PC-3 (cell line): ENCODE measurements around the gene SDK1.

ENCODE experiments used
- EZH2 ChIP-seq: fragments of 300-600 bp; sonication (generic); IDR thresholded peaks from one replicate; pipeline ENCODE4 v1.6.1; 2017; ENCODE audit warnings: antibody characterized with exemption, mild to moderate bottlenecking, low read length; ENCODE audit not compliant: unreplicated experiment
- TF ChIP-seq, protein P1 (sequence below): fragments of 300-600 bp; sonication (generic); conservative IDR thresholded peaks from 2 replicates; pipeline ENCODE4 v1.5.1; 2017; ENCODE audit warnings: antibody characterized with exemption, low read depth, mild to moderate bottlenecking, low read length

- no peak for TF ChIP-seq EZH2
- TF ChIP-seq, protein P1, sequence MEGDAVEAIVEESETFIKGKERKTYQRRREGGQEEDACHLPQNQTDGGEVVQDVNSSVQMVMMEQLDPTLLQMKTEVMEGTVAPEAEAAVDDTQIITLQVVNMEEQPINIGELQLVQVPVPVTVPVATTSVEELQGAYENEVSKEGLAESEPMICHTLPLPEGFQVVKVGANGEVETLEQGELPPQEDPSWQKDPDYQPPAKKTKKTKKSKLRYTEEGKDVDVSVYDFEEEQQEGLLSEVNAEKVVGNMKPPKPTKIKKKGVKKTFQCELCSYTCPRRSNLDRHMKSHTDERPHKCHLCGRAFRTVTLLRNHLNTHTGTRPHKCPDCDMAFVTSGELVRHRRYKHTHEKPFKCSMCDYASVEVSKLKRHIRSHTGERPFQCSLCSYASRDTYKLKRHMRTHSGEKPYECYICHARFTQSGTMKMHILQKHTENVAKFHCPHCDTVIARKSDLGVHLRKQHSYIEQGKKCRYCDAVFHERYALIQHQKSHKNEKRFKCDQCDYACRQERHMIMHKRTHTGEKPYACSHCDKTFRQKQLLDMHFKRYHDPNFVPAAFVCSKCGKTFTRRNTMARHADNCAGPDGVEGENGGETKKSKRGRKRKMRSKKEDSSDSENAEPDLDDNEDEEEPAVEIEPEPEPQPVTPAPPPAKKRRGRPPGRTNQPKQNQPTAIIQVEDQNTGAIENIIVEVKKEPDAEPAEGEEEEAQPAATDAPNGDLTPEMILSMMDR = no peak
Observed at GRCh38 chr7:4123346-4123745, 822.3 kb downstream of the SDK1 start.
